Calu3 (cell line): ENCODE results near the gene AKIRIN2. TPM values are rescaled to one million over a fixed set of nuclear protein-coding genes. Genes with fewer than 3 reads are reported as not detected.

ENCODE experiments used
- BruUV-seq: library from RNA; stranded (reverse); fragments of 400-500 nt; replicated peaks from 2 replicates; lab custom pipeline; 2021; lab: Mats Ljungman, UMichigan
- CTCF ChIA-PET: fragments of 300-600 bp; sonication (Branson Sonifier 250); formaldehyde crosslinking; loops from one replicate; lab custom pipeline; 2022; ENCODE audit warnings: antibody characterized with exemption; lab: Charles Lee
- DNase-seq: peaks from one replicate; pipeline ENCODE4 v3.0.0; 2022
- H3K27ac Mint-ChIP-seq: one replicate; pipeline ENCODE4 v1.8.0; 2022; ENCODE audit warnings: mixed read lengths; ENCODE audit not compliant: unreplicated experiment
- H3K27me3 Mint-ChIP-seq: one replicate; pipeline ENCODE4 v1.8.0; 2022; ENCODE audit warnings: mixed read lengths; ENCODE audit not compliant: unreplicated experiment
- H3K36me3 Mint-ChIP-seq: one replicate; pipeline ENCODE4 v1.8.0; 2022; ENCODE audit warnings: mild to moderate bottlenecking, moderate library complexity, mixed read lengths; ENCODE audit not compliant: insufficient read depth, unreplicated experiment
- H3K4me1 Mint-ChIP-seq: one replicate; pipeline ENCODE4 v1.8.0; 2022; ENCODE audit warnings: mild to moderate bottlenecking, low read depth, mixed read lengths; ENCODE audit not compliant: unreplicated experiment
- H3K4me3 Mint-ChIP-seq: one replicate; pipeline ENCODE4 v1.8.0; 2022; ENCODE audit warnings: mild to moderate bottlenecking, low read depth, moderate library complexity, mixed read lengths; ENCODE audit not compliant: unreplicated experiment
- H3K9me3 Mint-ChIP-seq: one replicate; pipeline ENCODE4 v1.8.0; 2022; ENCODE audit warnings: low read depth, mixed read lengths; ENCODE audit not compliant: unreplicated experiment
- intact Hi-C: fragments of 100-400 bp; cut with micrococcal nuclease; formaldehyde crosslinking; loops from one replicate; pipeline ENCODE4 v1.10.0; 2022; ENCODE audit not compliant: unreplicated experiment
- total RNA-seq: library from RNA; stranded (reverse); gene quantifications from 2 replicates; pipeline ENCODE4 v1.2.3, GENCODE V29; 2022
- TF ChIP-seq, protein P1 (sequence below): fragments of 200-600 bp; IDR thresholded peaks from one replicate; pipeline ENCODE4 v1.8.0; 2022; ENCODE audit warnings: antibody characterized with exemption; ENCODE audit not compliant: unreplicated experiment

Gene AKIRIN2
- total RNA-seq, 1 experiment from 2014 or later: 46.1 TPM

DNA sequence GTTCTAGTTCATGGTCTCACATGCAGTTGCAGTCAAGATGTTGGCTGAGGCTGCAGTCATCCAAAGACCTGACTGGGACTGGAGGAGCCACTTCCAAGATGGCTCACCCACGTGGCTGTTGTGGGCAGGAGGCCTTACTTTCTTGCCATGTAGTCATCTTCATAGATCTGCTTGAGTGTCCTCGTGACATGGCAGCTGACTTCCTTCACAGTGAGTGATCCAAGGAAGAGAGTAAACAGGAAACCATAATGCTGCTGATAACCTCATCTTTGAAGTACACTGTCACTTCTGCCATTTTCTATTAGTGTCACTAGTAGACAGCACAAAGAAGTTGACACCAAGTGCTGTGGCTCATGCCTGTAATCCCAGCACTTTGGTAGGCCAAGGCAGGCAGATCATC, 40.1 kb upstream of the AKIRIN2 start:
- H3K36me3 Mint-ChIP-seq: no peaks in the 10 kb centered on the region
- no peak for DNase-seq
- TF ChIP-seq, protein P1, sequence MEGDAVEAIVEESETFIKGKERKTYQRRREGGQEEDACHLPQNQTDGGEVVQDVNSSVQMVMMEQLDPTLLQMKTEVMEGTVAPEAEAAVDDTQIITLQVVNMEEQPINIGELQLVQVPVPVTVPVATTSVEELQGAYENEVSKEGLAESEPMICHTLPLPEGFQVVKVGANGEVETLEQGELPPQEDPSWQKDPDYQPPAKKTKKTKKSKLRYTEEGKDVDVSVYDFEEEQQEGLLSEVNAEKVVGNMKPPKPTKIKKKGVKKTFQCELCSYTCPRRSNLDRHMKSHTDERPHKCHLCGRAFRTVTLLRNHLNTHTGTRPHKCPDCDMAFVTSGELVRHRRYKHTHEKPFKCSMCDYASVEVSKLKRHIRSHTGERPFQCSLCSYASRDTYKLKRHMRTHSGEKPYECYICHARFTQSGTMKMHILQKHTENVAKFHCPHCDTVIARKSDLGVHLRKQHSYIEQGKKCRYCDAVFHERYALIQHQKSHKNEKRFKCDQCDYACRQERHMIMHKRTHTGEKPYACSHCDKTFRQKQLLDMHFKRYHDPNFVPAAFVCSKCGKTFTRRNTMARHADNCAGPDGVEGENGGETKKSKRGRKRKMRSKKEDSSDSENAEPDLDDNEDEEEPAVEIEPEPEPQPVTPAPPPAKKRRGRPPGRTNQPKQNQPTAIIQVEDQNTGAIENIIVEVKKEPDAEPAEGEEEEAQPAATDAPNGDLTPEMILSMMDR: no peak
- H3K4me1 Mint-ChIP-seq: no peaks in the 10 kb centered on the region
- H3K4me3 Mint-ChIP-seq: no peak overlapping the region
- BruUV-seq: no TSS peak
- H3K27me3 Mint-ChIP-seq: no peaks in the 10 kb centered on the region
- no peaks in the 10 kb centered on the region for H3K9me3 Mint-ChIP-seq
- CTCF ChIA-PET: interaction anchor here (1.7 kb wide), 1 partner anchor 40 kb away, joined by 3 read pairs; the partner anchor contains the start of gene AKIRIN2
- intact Hi-C loops: no loop called here
- no peak overlapping the region for H3K27ac Mint-ChIP-seq

DNA sequence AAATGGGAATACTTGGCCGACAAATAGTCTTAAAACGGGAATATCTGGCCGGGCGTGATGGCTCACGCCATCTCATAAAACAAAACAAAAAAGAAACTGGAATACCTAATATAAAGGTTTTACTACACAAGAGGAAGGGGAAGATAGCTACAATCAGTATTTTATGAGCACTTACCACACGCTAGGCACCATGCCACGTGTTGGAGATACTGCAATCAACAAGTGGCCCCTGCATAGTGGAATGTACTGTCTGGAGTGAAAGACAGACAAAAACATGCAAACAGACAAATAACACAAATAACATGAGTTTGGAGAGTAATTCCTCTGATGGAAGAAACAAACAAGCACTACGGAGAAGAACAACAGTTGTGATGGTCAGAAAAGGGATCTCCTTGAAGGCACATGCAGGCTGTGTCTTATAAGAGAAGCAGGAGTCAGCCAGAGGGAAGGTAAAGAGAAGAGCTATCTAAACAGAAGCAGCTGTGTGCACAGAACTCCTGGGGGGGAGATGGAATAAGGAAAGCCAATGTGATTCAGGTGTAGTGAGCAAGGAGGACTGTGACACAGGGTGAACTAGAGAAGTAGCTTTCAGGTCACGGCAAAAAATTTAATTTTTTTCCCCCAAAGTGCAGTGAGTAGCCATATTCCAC, 39.1 kb upstream of the AKIRIN2 start:
- intact Hi-C loops: no loop called here
- H3K9me3 Mint-ChIP-seq: no peaks in the 10 kb centered on the region
- H3K4me3 Mint-ChIP-seq: no peak overlapping the region
- BruUV-seq: no TSS peak
- DNase-seq: no peak
- H3K4me1 Mint-ChIP-seq: no peaks in the 10 kb centered on the region
- TF ChIP-seq, protein P1: no peak
- CTCF ChIA-PET: interaction anchor here (1.7 kb wide), 1 partner anchor 39 kb away, joined by 3 read pairs; the partner anchor contains the start of gene AKIRIN2
- H3K36me3 Mint-ChIP-seq: no peaks in the 10 kb centered on the region
- H3K27me3 Mint-ChIP-seq: no peaks in the 10 kb centered on the region
- H3K27ac Mint-ChIP-seq: no peak overlapping the region

DNA sequence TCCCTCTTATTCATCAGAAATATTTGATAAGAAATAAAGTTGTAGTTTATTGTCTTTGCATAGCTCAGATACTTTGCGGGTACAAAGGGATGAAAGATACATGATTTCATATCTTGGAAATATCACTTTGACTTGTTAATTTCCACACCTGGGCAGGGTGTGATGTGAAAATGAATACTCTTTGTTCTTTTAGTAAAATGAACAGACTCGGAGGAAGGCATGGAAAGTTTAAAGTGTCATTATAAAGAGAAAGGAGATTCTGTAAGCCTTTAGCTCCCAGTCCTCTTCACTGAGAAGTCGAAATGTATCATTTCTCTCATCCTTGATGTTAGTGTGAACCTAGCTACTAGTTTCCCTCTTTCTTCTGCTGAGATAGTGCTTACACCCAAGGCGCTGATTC, 36.7 kb upstream of the AKIRIN2 start:
- BruUV-seq: no TSS peak
- CTCF ChIA-PET: interaction anchor here (0.9 kb wide), 1 partner anchor 29 kb away, joined by 5 read pairs; no protein-coding TSS in a partner anchor
- no peaks in the 10 kb centered on the region for H3K9me3 Mint-ChIP-seq
- no peaks in the 10 kb centered on the region for H3K27me3 Mint-ChIP-seq
- H3K4me1 Mint-ChIP-seq: no peaks in the 10 kb centered on the region
- no peak overlapping the region for H3K4me3 Mint-ChIP-seq
- peaks cover 5% of the 10 kb centered on the region for H3K36me3 Mint-ChIP-seq
- TF ChIP-seq, protein P1: no peak
- H3K27ac Mint-ChIP-seq: no peak overlapping the region
- no peak for DNase-seq
- intact Hi-C loops: no loop called here

DNA sequence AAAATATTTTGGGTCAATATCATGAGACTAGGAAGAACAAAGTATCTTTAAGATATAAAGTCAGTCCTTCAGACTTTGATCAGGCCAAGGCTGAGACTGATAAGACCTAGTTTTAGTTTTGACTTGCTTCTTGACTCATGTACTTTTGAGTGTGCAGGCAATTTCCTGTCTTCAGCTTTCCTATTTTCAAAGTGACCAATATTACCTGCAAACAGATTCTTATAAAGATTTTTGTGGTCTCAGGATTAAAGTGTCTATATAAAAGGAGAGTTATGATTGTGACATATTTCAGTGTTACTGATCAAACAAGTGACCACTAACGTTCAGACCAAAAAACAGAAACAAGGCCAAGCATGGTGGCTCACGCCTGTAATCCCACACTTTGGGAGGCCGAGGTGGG, 36.0 kb upstream of the AKIRIN2 start:
- Mint-ChIP-seq H3K27me3 (no peaks in the 10 kb centered on the region), H3K4me3 (no peak overlapping the region), H3K27ac (no peak overlapping the region), H3K4me1 (no peaks in the 10 kb centered on the region), H3K9me3 (no peaks in the 10 kb centered on the region), H3K36me3 (peaks cover 5% of the 10 kb centered on the region)
- TF ChIP-seq, protein P1: no peak
- CTCF ChIA-PET: no interaction called here
- intact Hi-C loops: no loop called here
- DNase-seq: no peak
- BruUV-seq: no TSS peak
